Breast epithelium (tissue), 4 donors: ENCODE data around the gene MARCHF9. TPM values are rescaled to one million over a fixed set of nuclear protein-coding genes. Genes with fewer than 3 reads are reported as not detected.

Source experiments
- DNase-seq, 2 donors: peaks; one replicate each; pipeline ENCODE4 v3.0.0-alpha.2; 2019; ENCODE audit warnings: low spot score in 2 of 2
- H3K27ac ChIP-seq, 2 donors: fragments of 200-600 bp; sonication (generic) in 1 of 2; one replicate each; pipeline ENCODE4 v1.5.1; 2016 to 2019; ENCODE audit warnings: mild to moderate bottlenecking in 1 of 2
- H3K27me3 ChIP-seq, 2 donors: fragments of 200-600 bp; sonication (generic) in 1 of 2; one replicate each; pipeline versions ENCODE4 v1.5.1 to v1.6.0; 2017 to 2019; ENCODE audit warnings: control low read depth in 1 of 2, mild to moderate bottlenecking in 1 of 2
- H3K36me3 ChIP-seq: fragments of 200-600 bp; one replicate; pipeline ENCODE4 v1.5.1; 2019
- H3K4me1 ChIP-seq, 2 donors: fragments of 200-600 bp; sonication (generic); one replicate each; pipeline ENCODE4 v1.5.1; 2016 to 2019; ENCODE audit warnings: control low read depth in 1 of 2
- H3K4me3 ChIP-seq, 3 donors: fragments of 200-600 bp; sonication (generic); 1 replicate in 2 of 3; 2 replicates in 1 of 3; pipeline ENCODE4 v1.5.1; 2016 to 2019; ENCODE audit warnings: mild to moderate bottlenecking in 3 of 3, moderate library complexity in 2 of 3
- H3K9me3 ChIP-seq, 2 donors: fragments of 200-600 bp; sonication (generic) in 1 of 2; one replicate each; pipeline ENCODE4 v1.5.1; 2016 to 2019; ENCODE audit warnings: control low read depth in 1 of 2
- CTCF ChIP-seq, 3 donors: fragments of 450-650 bp; IDR thresholded peaks; one replicate each; pipeline ENCODE4 v1.5.1; 2016 to 2017; ENCODE audit warnings: antibody characterized with exemption in 3 of 3, mild to moderate bottlenecking in 3 of 3, moderate library complexity in 3 of 3
- POLR2A ChIP-seq: fragments of 450-650 bp; IDR thresholded peaks from one replicate; pipeline ENCODE4 v1.6.1; 2016; ENCODE audit warnings: antibody characterized with exemption, mild to moderate bottlenecking, moderate library complexity
- POLR2AphosphoS5 ChIP-seq, 3 donors: sonication (generic); formaldehyde crosslinking; IDR thresholded peaks; one replicate each; pipeline ENCODE4 v1.6.1; 2017; ENCODE audit warnings: antibody characterized with exemption in 3 of 3
- intact Hi-C: fragments of 100-400 bp; cut with DNase I; formaldehyde crosslinking; loops from one replicate; pipeline ENCODE4 v1.15.1; 2023; ENCODE audit warnings: low total_unique reads
- total RNA-seq, 3 donors: library from RNA; depleted of rRNA; stranded (reverse); fragments of >200 nt; gene quantifications; one replicate each; pipeline ENCODE4 v1.1.0, GENCODE V29; 2016

MARCHF9 gene
- total RNA-seq, 3 donors from 2014 or later: 6.9 to 9.8 (median 7.5) TPM

DNA sequence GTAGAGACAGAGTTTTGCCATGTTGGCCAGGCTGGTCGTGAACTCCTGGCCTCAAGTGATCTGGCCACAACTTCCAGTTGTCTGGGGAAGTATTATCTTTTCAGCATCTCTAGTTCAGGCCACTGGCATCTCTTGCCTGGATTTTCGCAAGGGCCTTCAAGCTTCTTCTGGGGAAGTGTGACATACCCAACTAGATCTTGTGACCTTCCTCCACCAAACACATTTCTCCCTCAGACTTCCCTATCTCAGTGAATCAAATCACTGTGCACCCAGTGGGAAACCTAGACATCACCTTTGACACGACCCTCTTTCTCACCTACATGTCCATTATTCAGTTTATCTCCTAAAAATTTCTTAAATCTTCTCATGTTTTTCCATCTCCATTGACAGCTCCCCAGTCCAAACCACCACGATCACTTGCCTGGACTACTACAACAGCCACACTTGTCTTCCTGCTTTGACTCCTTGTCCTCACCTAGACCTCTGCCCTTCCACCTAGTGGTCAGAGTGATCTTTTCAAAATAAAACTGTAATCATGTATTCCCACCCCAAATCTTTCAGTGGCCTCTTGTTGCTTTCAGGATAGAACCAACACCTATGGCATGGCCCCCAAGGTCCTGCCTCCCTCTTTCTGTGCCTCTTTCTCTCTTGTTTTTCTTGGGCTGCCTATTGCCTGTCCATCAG, 20.8 kb downstream of the MARCHF9 start:
- TF ChIP-seq POLR2A: no peak
- TF ChIP-seq CTCF (IDR thresholded peaks at IDR 0.05): no peak
- no peak for DNase-seq

DNA sequence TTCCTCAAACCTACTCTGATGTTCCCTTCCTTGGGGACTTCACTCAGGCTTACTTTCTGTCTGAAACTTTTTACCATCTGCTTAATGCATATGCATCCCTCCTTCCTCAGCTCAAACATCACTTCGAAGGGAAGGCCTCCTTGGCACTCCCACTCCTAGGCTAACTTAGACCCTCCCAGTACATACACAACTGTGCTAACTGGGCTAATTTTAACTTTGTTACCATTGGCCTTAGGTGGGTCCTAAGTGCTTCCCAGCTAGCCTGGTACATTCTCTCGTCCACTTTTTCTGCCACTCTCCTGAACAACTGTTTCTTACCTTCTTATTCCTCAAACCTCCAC, 21.3 kb downstream of the MARCHF9 start:
- no peak overlapping the region for H3K27ac ChIP-seq
- H3K27me3 ChIP-seq: no peaks in the 10 kb centered on the region
- no peaks in the 10 kb centered on the region for H3K9me3 ChIP-seq
- intact Hi-C loops: no loop called here
- H3K4me1 ChIP-seq: peaks cover 0 to 3% of the 10 kb centered on the region in 2 donors
- no peak overlapping the region for H3K4me3 ChIP-seq
- no peaks in the 10 kb centered on the region for H3K36me3 ChIP-seq
- TF ChIP-seq POLR2A (no peak), POLR2AphosphoS5 (IDR thresholded peaks at IDR 0.05) (no peak), CTCF (IDR thresholded peaks at IDR 0.05) (no peak)
- no peak for DNase-seq

More for the DNA sequence above, 20.8 kb downstream of the MARCHF9 start:
- no peaks in the 10 kb centered on the region for H3K27me3 ChIP-seq
- peaks cover 0 to 4% of the 10 kb centered on the region in 2 donors for H3K4me1 ChIP-seq
- H3K27ac ChIP-seq: no peak overlapping the region
- intact Hi-C loops: no loop called here
- H3K9me3 ChIP-seq: no peaks in the 10 kb centered on the region
- H3K4me3 ChIP-seq: no peak overlapping the region
- H3K36me3 ChIP-seq: no peaks in the 10 kb centered on the region

- no peak overlapping the region for H3K27ac ChIP-seq
- H3K4me3 ChIP-seq: no peak overlapping the region
- H3K27me3 ChIP-seq: no peaks in the 10 kb centered on the region
- H3K4me1 ChIP-seq: no peaks in the 10 kb centered on the region
- H3K9me3 ChIP-seq: no peaks in the 10 kb centered on the region
- DNase-seq: no peak
- TF ChIP-seq POLR2A (no peak), CTCF (IDR thresholded peaks at IDR 0.05) (no peak), POLR2AphosphoS5 (IDR thresholded peaks at IDR 0.05) (no peak)
- intact Hi-C loops: no loop called here
- H3K36me3 ChIP-seq: no peaks in the 10 kb centered on the region
These were observed 22.5 kb downstream of the MARCHF9 start for GRCh38 chr12:57777367-57777766.

DNA sequence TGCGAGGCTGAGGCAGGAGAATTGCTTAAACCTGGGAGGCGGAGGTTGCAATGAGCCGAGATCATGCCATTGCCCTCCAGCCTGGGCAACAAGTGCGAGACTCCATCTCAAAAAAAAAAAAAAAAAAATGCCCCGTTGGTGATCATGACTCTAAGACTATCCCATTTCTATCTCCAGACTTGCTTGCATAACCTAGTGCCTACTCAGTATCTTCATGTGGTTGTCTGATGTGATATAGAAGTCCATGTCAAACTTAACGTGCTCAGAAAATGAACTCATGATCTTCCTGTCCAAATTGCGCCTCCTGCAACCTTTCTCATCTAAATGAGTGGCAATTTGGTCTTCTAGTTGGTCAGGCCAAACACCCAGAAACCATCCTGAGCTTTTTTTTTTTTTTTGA, 23.0 kb downstream of the MARCHF9 start:
- no peak for DNase-seq
- H3K4me3 ChIP-seq: no peak overlapping the region
- no peaks in the 10 kb centered on the region for H3K27me3 ChIP-seq
- intact Hi-C loops: no loop called here
- H3K9me3 ChIP-seq: no peaks in the 10 kb centered on the region
- no peaks in the 10 kb centered on the region for H3K4me1 ChIP-seq
- H3K27ac ChIP-seq: no peak overlapping the region
- TF ChIP-seq POLR2A (no peak), CTCF (IDR thresholded peaks at IDR 0.05) (no peak), POLR2AphosphoS5 (IDR thresholded peaks at IDR 0.05) (no peak)
- no peaks in the 10 kb centered on the region for H3K36me3 ChIP-seq

- no peak for DNase-seq
- Histone ChIP-seq H3K27ac (peak overlapping the region in 1 of 2 donors; percentile 19), H3K4me3 (no peak overlapping the region), H3K27me3 (no peaks in the 10 kb centered on the region), H3K9me3 (no peaks in the 10 kb centered on the region), H3K4me1 (no peaks in the 10 kb centered on the region), H3K36me3 (no peaks in the 10 kb centered on the region)
- intact Hi-C loops: loop anchor here (5.0 kb wide), 1 partner anchor 43 kb away; no protein-coding TSS in a partner anchor
- TF ChIP-seq POLR2AphosphoS5 (IDR thresholded peaks at IDR 0.05) (no peak), CTCF (IDR thresholded peaks at IDR 0.05) (no peak)
These were observed 24.8 kb downstream of the MARCHF9 start for GRCh38 chr12:57779736-57780135.
